Activated CD8-positive, alpha-beta memory T cell treated with anti-CD3 and anti-CD28 coated beads for 36 hours (primary cell): ENCODE measurements around the gene IARS2. TPM values are rescaled to one million over a fixed set of nuclear protein-coding genes. Genes with fewer than 3 reads are reported as not detected.

Source experiments
- total RNA-seq, 2 experiments: library from RNA; stranded (reverse); gene quantifications; one replicate each; pipeline ENCODE4 v1.2.3, GENCODE V29; 2021

IARS2 gene
- total RNA-seq, 2 experiments from 2014 or later, result 79.0 to 80.8 TPM

Other genes with a start within 250 kb of the IARS2 start
- not detected for gene SLC30A10, start 165.6 kb upstream of the IARS2 start, total RNA-seq
- 100 to 1,000 TPM; 219 to 232 TPM for gene EPRS1, start 47.6 kb upstream of the IARS2 start, total RNA-seq
- 10 to 100 TPM; 24.8 to 25.8 TPM for gene BPNT1, start 4.3 kb upstream of the IARS2 start, total RNA-seq
- gene RAB3GAP2, start 178.3 kb downstream of the IARS2 start, total RNA-seq, result 10 to 100 TPM; 49.5 to 51.7 TPM